ENCODE results near the gene ITGB8. TPM values are rescaled to one million over a fixed set of nuclear protein-coding genes. Genes with fewer than 3 reads are reported as not detected.

The ITGB8 gene
- 0.89 to 1.5 TPM (median 1.3 TPM) in 5 replicates for total RNA-seq (2022; extraction: Qiagen RNA extraction; ENCODE audit: low read depth)

DNA sequence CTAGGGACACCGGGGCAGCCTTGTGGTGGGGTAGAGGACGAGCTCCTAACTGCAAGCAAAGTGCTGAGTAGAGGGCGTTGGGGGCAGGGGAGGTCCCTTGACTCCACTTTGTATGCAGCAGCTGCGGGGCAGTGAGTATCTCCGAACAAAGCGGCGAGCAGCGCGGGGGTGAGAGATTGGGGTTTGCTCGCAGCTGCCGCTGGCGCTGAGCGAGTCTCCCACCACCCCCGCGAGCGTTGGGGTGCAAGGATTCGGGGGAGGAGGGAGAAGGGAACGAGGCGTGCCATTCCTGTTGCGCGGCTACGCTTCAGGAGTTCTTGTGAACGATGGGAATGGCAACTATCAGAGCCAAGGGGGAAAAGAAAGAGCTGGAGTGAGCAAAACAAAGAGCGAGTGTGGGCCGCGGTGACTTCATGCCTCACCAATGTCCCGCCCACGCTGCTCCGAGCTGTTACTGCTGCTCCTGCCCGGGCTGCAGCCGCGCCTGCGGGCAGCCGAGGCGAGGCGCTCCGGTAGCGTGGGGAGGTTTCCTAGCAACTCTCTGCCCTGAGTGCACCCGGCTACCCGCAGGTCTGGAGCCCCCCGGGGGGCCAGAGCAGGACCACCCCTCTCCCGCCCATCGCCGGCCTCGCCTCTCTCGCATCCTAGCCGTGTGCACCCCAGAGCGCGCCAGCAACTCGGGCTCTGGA, at the start of gene ITGB8:
TSS of gene ITGB8 (plus strand) at position 662 of the 689 bp plus-strand sequence. CDS start 907 bp downstream, outside the sequence.

Other genes starting within 250 kb of the ITGB8 start
- gene MACC1, start 113.5 kb upstream of the ITGB8 start, total RNA-seq (2022; extraction: Qiagen RNA extraction; ENCODE audit: low read depth), result not detected in 5 replicates

Data from A549 treated with GW870086 at 1 μM for 4 hours (cell line).